ENCODE measurements around the gene SLC16A6. TPM values are rescaled to one million over a fixed set of nuclear protein-coding genes. Genes with fewer than 3 reads are reported as not detected.

Gene SLC16A6
- polyA plus RNA-seq, 1 of the 3 experiments (the other 2 are of a cell fraction), result not detected

DNA sequence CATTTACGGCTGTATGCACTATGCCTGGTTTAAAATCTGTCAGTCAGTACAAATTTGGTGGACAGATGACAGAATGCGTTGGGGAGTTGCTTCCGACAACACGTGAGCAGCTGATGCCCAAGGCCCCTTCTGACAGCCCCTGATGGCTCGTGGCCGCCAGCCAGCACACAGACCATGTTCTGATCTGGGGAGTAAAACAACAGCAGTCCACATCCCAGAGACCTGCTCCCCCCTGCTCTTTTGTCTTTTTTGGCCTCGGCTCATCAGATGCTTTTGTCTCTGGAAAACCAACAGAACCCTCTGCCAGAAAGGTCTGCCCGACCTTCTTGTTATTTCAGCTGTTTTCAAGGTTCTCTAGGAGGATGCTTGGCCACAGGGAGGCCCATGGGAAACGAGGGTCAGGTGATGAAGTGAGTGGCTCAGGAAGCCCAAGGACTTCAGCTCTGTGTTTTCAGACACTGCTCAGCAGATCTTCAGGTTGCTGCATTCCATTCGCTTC is 11.2 kb upstream of the SLC16A6 start (continued):
- TF ChIP-seq, protein P1, sequence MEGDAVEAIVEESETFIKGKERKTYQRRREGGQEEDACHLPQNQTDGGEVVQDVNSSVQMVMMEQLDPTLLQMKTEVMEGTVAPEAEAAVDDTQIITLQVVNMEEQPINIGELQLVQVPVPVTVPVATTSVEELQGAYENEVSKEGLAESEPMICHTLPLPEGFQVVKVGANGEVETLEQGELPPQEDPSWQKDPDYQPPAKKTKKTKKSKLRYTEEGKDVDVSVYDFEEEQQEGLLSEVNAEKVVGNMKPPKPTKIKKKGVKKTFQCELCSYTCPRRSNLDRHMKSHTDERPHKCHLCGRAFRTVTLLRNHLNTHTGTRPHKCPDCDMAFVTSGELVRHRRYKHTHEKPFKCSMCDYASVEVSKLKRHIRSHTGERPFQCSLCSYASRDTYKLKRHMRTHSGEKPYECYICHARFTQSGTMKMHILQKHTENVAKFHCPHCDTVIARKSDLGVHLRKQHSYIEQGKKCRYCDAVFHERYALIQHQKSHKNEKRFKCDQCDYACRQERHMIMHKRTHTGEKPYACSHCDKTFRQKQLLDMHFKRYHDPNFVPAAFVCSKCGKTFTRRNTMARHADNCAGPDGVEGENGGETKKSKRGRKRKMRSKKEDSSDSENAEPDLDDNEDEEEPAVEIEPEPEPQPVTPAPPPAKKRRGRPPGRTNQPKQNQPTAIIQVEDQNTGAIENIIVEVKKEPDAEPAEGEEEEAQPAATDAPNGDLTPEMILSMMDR (IDR thresholded peaks at IDR 0.05), result no peak
- no peak for TF ChIP-seq YY1 (IDR thresholded peaks at IDR 0.05; ENCODE audit: low read depth)
- TF ChIP-seq MXI1 (IDR thresholded peaks at IDR 0.05; ENCODE audit: low read depth, low read length), result no peak
- TF ChIP-seq RCOR1 (IDR thresholded peaks at IDR 0.05; ENCODE audit: low read length), result no peak

DNA sequence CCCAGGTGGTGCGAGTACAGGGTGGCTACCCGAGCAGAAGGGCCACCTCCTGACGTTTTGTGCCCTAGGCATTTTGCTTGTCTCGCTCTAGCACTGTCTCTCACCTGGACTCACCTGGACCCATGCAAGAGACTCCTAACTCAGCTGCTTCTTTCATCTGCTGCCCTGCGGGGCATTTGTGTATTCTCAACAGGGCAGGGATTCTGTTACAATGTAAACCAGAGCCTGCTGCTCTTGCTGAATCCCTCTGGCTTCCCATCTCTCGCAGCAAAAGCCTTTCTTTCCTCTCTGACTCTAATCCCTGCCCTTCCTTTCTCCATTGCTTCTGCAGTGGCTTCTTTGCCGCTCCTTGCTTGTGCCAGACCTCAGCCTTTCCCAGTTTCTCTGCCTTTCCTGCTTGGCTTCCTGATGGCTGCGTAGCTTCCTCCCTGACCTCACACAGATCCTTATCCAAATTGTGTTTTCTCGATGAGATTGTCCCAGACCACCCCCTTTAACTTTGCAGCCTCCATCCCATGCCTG is 10.6 kb upstream of the SLC16A6 start:
- Histone ChIP-seq H3K36me3 (replicated peaks in 1 of 2; ENCODE audit: control insufficient read depth in 1 of 2, insufficient read depth in 2 of 2, low read length in 1 of 2) (no peaks in the 10 kb centered on the region), H3K27me3 (ENCODE audit: insufficient read depth) (no peaks in the 10 kb centered on the region), H3K27ac (ENCODE audit: low read depth in 2 of 2, low read length in 1 of 2) (no peak overlapping the region), H3K9ac (no peak overlapping the region), H3F3A (replicated peaks; ENCODE audit: insufficient read depth) (no peaks in the 10 kb centered on the region), H3K4me2 (no peak overlapping the region), H3K4me3 (ENCODE audit: low read depth in 2 of 2, low read length in 1 of 2) (no peak overlapping the region), H2AFZ (ENCODE audit: low read depth) (no peak overlapping the region), H3K4me1 (ENCODE audit: control insufficient read depth in 1 of 2, insufficient read depth in 2 of 2, low read depth in 1 of 2, low read length in 1 of 2) (no peaks in the 10 kb centered on the region; a peak in 1 of 4 replicates), H3K9me3 (no peaks in the 10 kb centered on the region), H3K79me2 (ENCODE audit: insufficient read depth) (no peaks in the 10 kb centered on the region), H3K9me2 (no peaks in the 10 kb centered on the region), H4K20me1 (ENCODE audit: insufficient read depth) (no peaks in the 10 kb centered on the region)
- no peak for DNase-seq
- WGBS (ENCODE audit: low lambda C conversion rate), result 43% methylated on average over 9 of the region's 9 CpGs
- ChIA-PET CTCF (interaction anchor here (0.6 to 2.0 kb wide), 4 partner anchors 11 to 135 kb away, joined by 3 to 4 read pairs (median 4); no protein-coding TSS in a partner anchor), POLR2A (no interaction called here)
- TF ChIP-seq EZH2phosphoT487 (IDR thresholded peaks at IDR 0.05; ENCODE audit: borderline replicate concordance, low read depth), result no peak
- no peak for TF ChIP-seq TAF1 (IDR thresholded peaks at IDR 0.05; ENCODE audit: borderline replicate concordance, low read depth, low read length)
- TF ChIP-seq MXI1 (IDR thresholded peaks at IDR 0.05; ENCODE audit: low read depth, low read length), result no peak
- TF ChIP-seq RCOR1 (IDR thresholded peaks at IDR 0.05; ENCODE audit: low read length), result no peak
- TF ChIP-seq CHD2 (IDR thresholded peaks at IDR 0.05; ENCODE audit: low read length, partially characterized antibody), result no peak

DNA sequence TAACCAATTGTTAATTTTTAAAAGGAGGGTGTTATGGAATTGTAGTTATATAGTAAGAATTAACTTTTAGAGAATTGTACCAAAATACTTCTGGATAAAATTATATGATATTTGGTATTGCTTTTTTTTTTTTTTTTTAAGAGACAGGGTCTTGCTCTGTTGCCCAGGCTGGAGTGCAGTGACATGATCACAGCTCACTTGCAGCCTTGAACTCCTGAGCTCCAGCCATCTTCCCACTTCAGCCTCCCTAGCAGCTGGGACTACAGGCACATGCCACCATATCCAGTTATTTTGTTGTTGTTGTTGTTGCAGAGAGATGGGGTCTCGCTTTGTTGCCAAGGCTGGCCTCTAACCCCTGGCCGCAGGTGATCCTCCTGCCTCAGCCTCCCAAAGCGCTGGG is 8.9 kb upstream of the SLC16A6 start:
- H3K79me2 ChIP-seq (ENCODE audit: insufficient read depth), result no peaks in the 10 kb centered on the region
- TF ChIP-seq, protein P2, sequence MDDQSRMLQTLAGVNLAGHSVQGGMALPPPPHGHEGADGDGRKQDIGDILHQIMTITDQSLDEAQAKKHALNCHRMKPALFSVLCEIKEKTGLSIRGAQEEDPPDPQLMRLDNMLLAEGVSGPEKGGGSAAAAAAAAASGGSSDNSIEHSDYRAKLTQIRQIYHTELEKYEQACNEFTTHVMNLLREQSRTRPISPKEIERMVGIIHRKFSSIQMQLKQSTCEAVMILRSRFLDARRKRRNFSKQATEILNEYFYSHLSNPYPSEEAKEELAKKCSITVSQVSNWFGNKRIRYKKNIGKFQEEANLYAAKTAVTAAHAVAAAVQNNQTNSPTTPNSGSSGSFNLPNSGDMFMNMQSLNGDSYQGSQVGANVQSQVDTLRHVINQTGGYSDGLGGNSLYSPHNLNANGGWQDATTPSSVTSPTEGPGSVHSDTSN (IDR thresholded peaks at IDR 0.05), result no peak
- TF ChIP-seq RXRA (IDR thresholded peaks at IDR 0.05; ENCODE audit: borderline replicate concordance, low read depth) (no peak), SMC3 (IDR thresholded peaks at IDR 0.05; ENCODE audit: low read depth, low read length) (no peak), RFX5 (IDR thresholded peaks at IDR 0.05; ENCODE audit: low read length) (no peak)
- ChIA-PET POLR2A (no interaction called here), CTCF (interaction anchor here (0.7 to 1.1 kb wide), 3 partner anchors 13 to 99 kb away, joined by 3 to 4 read pairs (median 3); no protein-coding TSS in a partner anchor)
- H4K20me1 ChIP-seq (ENCODE audit: insufficient read depth), result no peaks in the 10 kb centered on the region
- 74% methylated on average over 3 of the region's 3 CpGs for WGBS (ENCODE audit: low lambda C conversion rate)
- no peaks in the 10 kb centered on the region for H3K36me3 ChIP-seq (replicated peaks in 1 of 2; ENCODE audit: control insufficient read depth in 1 of 2, insufficient read depth in 2 of 2, low read length in 1 of 2)
- no peaks in the 10 kb centered on the region for H3F3A ChIP-seq (replicated peaks; ENCODE audit: insufficient read depth)
- H3K4me3 ChIP-seq (ENCODE audit: low read depth in 2 of 2, low read length in 1 of 2), result no peak overlapping the region
- no peak for DNase-seq
- H3K9ac ChIP-seq, result no peak overlapping the region
- H3K4me1 ChIP-seq (ENCODE audit: control insufficient read depth in 1 of 2, insufficient read depth in 2 of 2, low read depth in 1 of 2, low read length in 1 of 2), result no peaks in the 10 kb centered on the region; a peak in 1 of 4 replicates
- H3K4me2 ChIP-seq, result no peak overlapping the region
- no peaks in the 10 kb centered on the region; the same call in 1 of the 2 replicates for H3K27me3 ChIP-seq (ENCODE audit: insufficient read depth)
- no peak overlapping the region for H2AFZ ChIP-seq (ENCODE audit: low read depth)
- H3K27ac ChIP-seq (ENCODE audit: low read depth in 2 of 2, low read length in 1 of 2), result no peak overlapping the region
- no peaks in the 10 kb centered on the region for H3K9me3 ChIP-seq
- H3K9me2 ChIP-seq, result no peaks in the 10 kb centered on the region
